A673 (cell line): ENCODE data around the gene SEZ6L.

ENCODE experiments used
- EZH2 ChIP-seq: fragments of 200-600 bp; sonication (generic); IDR thresholded peaks from 2 replicates; pipeline ENCODE4 v1.6.1; 2017; ENCODE audit warnings: borderline replicate concordance, low read depth, mild to moderate bottlenecking, mixed read lengths, antibody characterized with exemption, low read length; ENCODE audit not compliant: poor library complexity, severe bottlenecking
- TF ChIP-seq, protein P1 (sequence below): fragments of 300-800, 200-600 bp; sonication (generic); conservative IDR thresholded peaks from 2 replicates; pipeline ENCODE4 v1.5.1; 2017; ENCODE audit warnings: low read depth, mild to moderate bottlenecking, antibody characterized with exemption, low read length, moderate library complexity, mixed read lengths

DNA sequence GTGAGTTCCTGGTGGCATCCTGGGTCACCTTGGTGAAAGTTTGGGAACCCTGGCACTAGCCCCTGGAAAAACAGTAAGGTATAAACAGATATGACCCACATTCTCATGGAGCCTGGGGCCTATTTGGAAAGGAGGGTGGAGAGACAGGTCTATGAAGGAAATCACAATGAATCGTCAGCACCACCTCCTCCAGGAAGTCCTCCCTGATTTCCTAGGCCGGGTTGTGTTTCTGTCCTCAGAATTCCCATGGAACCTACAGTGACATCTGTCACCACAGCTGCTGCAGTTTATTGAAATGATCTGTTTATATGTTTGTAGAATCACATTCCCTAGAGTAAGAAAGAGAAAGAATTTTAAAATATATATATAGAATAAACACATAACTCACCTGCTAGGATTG is 188.0 kb downstream of the SEZ6L start:
- TF ChIP-seq EZH2 = no peak
- TF ChIP-seq, protein P1, sequence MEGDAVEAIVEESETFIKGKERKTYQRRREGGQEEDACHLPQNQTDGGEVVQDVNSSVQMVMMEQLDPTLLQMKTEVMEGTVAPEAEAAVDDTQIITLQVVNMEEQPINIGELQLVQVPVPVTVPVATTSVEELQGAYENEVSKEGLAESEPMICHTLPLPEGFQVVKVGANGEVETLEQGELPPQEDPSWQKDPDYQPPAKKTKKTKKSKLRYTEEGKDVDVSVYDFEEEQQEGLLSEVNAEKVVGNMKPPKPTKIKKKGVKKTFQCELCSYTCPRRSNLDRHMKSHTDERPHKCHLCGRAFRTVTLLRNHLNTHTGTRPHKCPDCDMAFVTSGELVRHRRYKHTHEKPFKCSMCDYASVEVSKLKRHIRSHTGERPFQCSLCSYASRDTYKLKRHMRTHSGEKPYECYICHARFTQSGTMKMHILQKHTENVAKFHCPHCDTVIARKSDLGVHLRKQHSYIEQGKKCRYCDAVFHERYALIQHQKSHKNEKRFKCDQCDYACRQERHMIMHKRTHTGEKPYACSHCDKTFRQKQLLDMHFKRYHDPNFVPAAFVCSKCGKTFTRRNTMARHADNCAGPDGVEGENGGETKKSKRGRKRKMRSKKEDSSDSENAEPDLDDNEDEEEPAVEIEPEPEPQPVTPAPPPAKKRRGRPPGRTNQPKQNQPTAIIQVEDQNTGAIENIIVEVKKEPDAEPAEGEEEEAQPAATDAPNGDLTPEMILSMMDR = no peak
